Measurements from ENCODE around the gene PTAFR. TPM values are rescaled to one million over a fixed set of nuclear protein-coding genes. Genes with fewer than 3 reads are reported as not detected.

Gene PTAFR
- total RNA-seq (2014; rRNA removed) = under 0.01 TPM in 1 of 2 replicates, not detected in the other
- polyA plus RNA-seq (2012) = 0.02 TPM

GRCh38 chr1:28176492-28177470 is at the start of gene PTAFR:
Gene PTAFR, minus strand, starts transcription at chr1:28176690. Its CDS starts 25,669 bp downstream, at chr1:28151021.
- DNase-seq (ENCODE audit: low read depth) = no peak

- DNase-seq (ENCODE audit: low read depth) = no peak
Observed at GRCh38 chr1:28213315-28213714, 36.8 kb upstream of the PTAFR start.

GRCh38 chr1:28209700-28210099 is 33.2 kb upstream of the PTAFR start:
- DNase-seq (ENCODE audit: low read depth) = no peak

- peak; percentile 47 for DNase-seq (ENCODE audit: low read depth)
Observed at GRCh38 chr1:28208818-28209441, 32.4 kb upstream of the PTAFR start.

GRCh38 chr1:28205243-28205642 is 28.8 kb upstream of the PTAFR start:
- no peak for DNase-seq (ENCODE audit: low read depth)

- DNase-seq (ENCODE audit: low read depth) = no peak
Observed at GRCh38 chr1:28200234-28200873, 23.9 kb upstream of the PTAFR start.

- DNase-seq (ENCODE audit: low read depth) = no peak
Observed at GRCh38 chr1:28199328-28200233, 23.1 kb upstream of the PTAFR start.

GRCh38 chr1:28197682-28198415 is 21.4 kb upstream of the PTAFR start:
- no peak for DNase-seq (ENCODE audit: low read depth)

GRCh38 chr1:28196330-28196729 is 19.8 kb upstream of the PTAFR start:
- DNase-seq (ENCODE audit: low read depth) = no peak

GRCh38 chr1:28195780-28196179 is 19.3 kb upstream of the PTAFR start:
- DNase-seq (ENCODE audit: low read depth) = no peak

GRCh38 chr1:28194326-28195035 is 18.0 kb upstream of the PTAFR start:
- no peak for DNase-seq (ENCODE audit: low read depth)

- no peak for DNase-seq (ENCODE audit: low read depth)
Observed at GRCh38 chr1:28193701-28194161, 17.2 kb upstream of the PTAFR start.

GRCh38 chr1:28190996-28191645 is 14.6 kb upstream of the PTAFR start:
- no peak for DNase-seq (ENCODE audit: low read depth)

- no peak for DNase-seq (ENCODE audit: low read depth)
Observed at GRCh38 chr1:28190337-28190979, 14.0 kb upstream of the PTAFR start.

- DNase-seq (ENCODE audit: low read depth) = no peak
Observed at GRCh38 chr1:28185071-28185470, 8.6 kb upstream of the PTAFR start.

- DNase-seq (ENCODE audit: low read depth) = no peak
Observed at GRCh38 chr1:28180306-28181305, 4.1 kb upstream of the PTAFR start.
